Measurements from ENCODE around the gene SMLR1. TPM values are rescaled to one million over a fixed set of nuclear protein-coding genes. Genes with fewer than 3 reads are reported as not detected.

The SMLR1 gene
- total and polyA plus RNA-seq, 2 experiments from 2014 or later: not detected

GRCh38 chr6:130864344-130864743, 37.1 kb downstream of the SMLR1 start:
- H3K27me3 ChIP-seq (replicated peaks; ENCODE audit: insufficient read depth): no peaks in the 10 kb centered on the region
- in situ Hi-C loops (cut with MboI): no loop called here
- no peak for TF ChIP-seq EZH2 (IDR thresholded peaks at IDR 0.05; ENCODE audit: insufficient read depth, poor library complexity, severe bottlenecking)
- TF ChIP-seq EZH2phosphoT487 (IDR thresholded peaks at IDR 0.05; ENCODE audit: insufficient read depth, low read depth): no peak
- no peak for DNase-seq
- H3K4me1 ChIP-seq (ENCODE audit: insufficient read depth): no peaks in the 10 kb centered on the region
- H3F3A ChIP-seq (ENCODE audit: insufficient read depth): no peaks in the 10 kb centered on the region
- no peak overlapping the region for H3K9ac ChIP-seq
- H3K9me2 ChIP-seq (ENCODE audit: insufficient read depth): no peaks in the 10 kb centered on the region
- no peaks in the 10 kb centered on the region for H4K20me1 ChIP-seq (ENCODE audit: insufficient read depth)
- H3K9me3 ChIP-seq (ENCODE audit: low read depth): no peaks in the 10 kb centered on the region
- H3K4me3 ChIP-seq: no peak overlapping the region
- H3K27ac ChIP-seq: no peak overlapping the region
- H2AFZ ChIP-seq: no peak overlapping the region
- 96 to 97% methylated on average over 11 of the region's 11 CpGs for WGBS, 2 experiments (ENCODE audit: low coverage in 1 of 2, low lambda C conversion rate in 2 of 2, missing lambda C conversion rate in 2 of 2)
- 0 out of 2 replicates have a peak, but pooled peaks cover 6% of the 10 kb centered on the region for H3K36me3 ChIP-seq (ENCODE audit: low read depth)
- H3K4me2 ChIP-seq (ENCODE audit: unreplicated experiment): no peak overlapping the region
- no peaks in the 10 kb centered on the region for H3K79me2 ChIP-seq (ENCODE audit: insufficient read depth)

GRCh38 chr6:130865793-130866192, 38.6 kb downstream of the SMLR1 start:
- no peak overlapping the region for H2AFZ ChIP-seq
- 0 out of 2 replicates have a peak, but pooled peaks cover 6% of the 10 kb centered on the region for H3K36me3 ChIP-seq (ENCODE audit: low read depth)
- no peak overlapping the region for H3K4me3 ChIP-seq
- no peaks in the 10 kb centered on the region for H3K27me3 ChIP-seq (replicated peaks; ENCODE audit: insufficient read depth)
- TF ChIP-seq EZH2phosphoT487 (IDR thresholded peaks at IDR 0.05; ENCODE audit: insufficient read depth, low read depth) (no peak), EZH2 (IDR thresholded peaks at IDR 0.05; ENCODE audit: insufficient read depth, poor library complexity, severe bottlenecking) (no peak)
- H3K4me2 ChIP-seq (ENCODE audit: unreplicated experiment): no peak overlapping the region
- no peaks in the 10 kb centered on the region for H4K20me1 ChIP-seq (ENCODE audit: insufficient read depth)
- DNase-seq: no peak
- H3K9me2 ChIP-seq (ENCODE audit: insufficient read depth): no peaks in the 10 kb centered on the region
- 98% methylated on average over 4 of the region's 4 CpGs for WGBS, 2 experiments (ENCODE audit: low coverage in 1 of 2, low lambda C conversion rate in 2 of 2, missing lambda C conversion rate in 2 of 2)
- H3F3A ChIP-seq (ENCODE audit: insufficient read depth): no peaks in the 10 kb centered on the region
- H3K27ac ChIP-seq: no peak overlapping the region
- in situ Hi-C loops (cut with MboI): no loop called here
- H3K9ac ChIP-seq: no peak overlapping the region
- H3K9me3 ChIP-seq (ENCODE audit: low read depth): no peaks in the 10 kb centered on the region
- no peaks in the 10 kb centered on the region for H3K4me1 ChIP-seq (ENCODE audit: insufficient read depth)
- H3K79me2 ChIP-seq (ENCODE audit: insufficient read depth): no peaks in the 10 kb centered on the region

DNA sequence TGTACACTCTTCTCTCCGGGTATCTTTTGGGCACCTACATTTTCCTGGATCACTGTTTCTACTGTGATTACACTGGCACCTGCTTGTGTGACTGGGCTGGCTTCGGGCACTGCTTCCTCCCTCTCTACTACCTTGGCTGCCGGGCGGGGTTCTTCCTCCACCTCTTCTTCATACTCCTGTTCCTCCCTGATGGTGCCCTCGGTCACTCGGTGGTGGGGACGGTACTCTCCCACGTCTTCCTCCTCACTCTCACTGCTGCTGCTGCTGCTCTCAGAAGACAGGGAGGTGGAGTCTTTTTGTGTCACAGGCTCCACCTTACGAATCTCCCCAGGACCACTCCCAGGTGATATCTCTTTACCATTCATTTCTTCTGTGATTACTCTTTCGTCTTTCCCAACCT, 42.5 kb downstream of the SMLR1 start:
- H3K9me3 ChIP-seq (ENCODE audit: low read depth): no peaks in the 10 kb centered on the region
- H4K20me1 ChIP-seq (ENCODE audit: insufficient read depth): no peaks in the 10 kb centered on the region
- H3K9ac ChIP-seq: no peak overlapping the region
- 93 to 94% methylated on average over 10 of the region's 10 CpGs for WGBS, 2 experiments (ENCODE audit: low coverage in 1 of 2, low lambda C conversion rate in 2 of 2, missing lambda C conversion rate in 2 of 2)
- in situ Hi-C loops (cut with MboI): no loop called here
- no peaks in the 10 kb centered on the region for H3K36me3 ChIP-seq (ENCODE audit: low read depth)
- no peaks in the 10 kb centered on the region for H3K79me2 ChIP-seq (ENCODE audit: insufficient read depth)
- DNase-seq: no peak
- no peaks in the 10 kb centered on the region for H3K9me2 ChIP-seq (ENCODE audit: insufficient read depth)
- H2AFZ ChIP-seq: no peak overlapping the region
- TF ChIP-seq EZH2phosphoT487 (IDR thresholded peaks at IDR 0.05; ENCODE audit: insufficient read depth, low read depth) (no peak), EZH2 (IDR thresholded peaks at IDR 0.05; ENCODE audit: insufficient read depth, poor library complexity, severe bottlenecking) (no peak)
- no peak overlapping the region for H3K4me3 ChIP-seq
- no peak overlapping the region for H3K4me2 ChIP-seq (ENCODE audit: unreplicated experiment)
- no peaks in the 10 kb centered on the region for H3K27me3 ChIP-seq (replicated peaks; ENCODE audit: insufficient read depth)
- no peaks in the 10 kb centered on the region for H3K4me1 ChIP-seq (ENCODE audit: insufficient read depth)
- H3K27ac ChIP-seq: no peak overlapping the region
- H3F3A ChIP-seq (ENCODE audit: insufficient read depth): no peaks in the 10 kb centered on the region

DNA sequence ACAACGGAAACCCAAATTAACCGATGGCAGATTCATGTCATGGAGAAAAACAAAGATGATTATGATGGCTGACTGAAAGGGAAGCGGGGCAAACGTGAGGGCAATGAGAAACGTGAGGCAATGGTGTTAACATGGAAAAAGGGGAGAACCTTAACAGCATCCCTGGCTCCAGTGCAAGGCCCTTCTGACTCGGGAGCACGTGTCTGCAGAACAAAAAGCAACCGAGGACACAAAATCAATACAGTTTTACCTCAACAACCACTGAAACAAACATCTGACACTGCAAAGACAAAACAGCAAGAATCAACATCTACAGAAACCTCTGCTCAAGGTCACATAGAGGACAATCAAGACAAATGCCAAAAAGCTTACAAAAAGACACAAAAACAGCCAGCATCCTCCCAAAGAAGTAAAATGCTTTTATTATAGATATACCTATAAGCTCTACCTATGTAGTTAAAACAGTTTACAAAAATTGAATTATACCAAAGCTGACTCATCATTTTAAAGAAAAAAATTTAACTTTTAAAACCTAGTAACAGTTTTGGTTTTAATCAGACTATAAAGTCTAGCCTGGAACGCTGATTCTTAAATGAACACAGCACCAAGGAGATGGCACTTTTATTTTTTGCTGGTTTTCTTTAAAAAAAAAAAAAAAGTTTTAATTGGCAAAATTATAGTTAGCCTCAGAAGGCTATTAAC, 43.1 kb downstream of the SMLR1 start:
- H3K4me1 ChIP-seq (ENCODE audit: insufficient read depth): no peaks in the 10 kb centered on the region
- H3K4me2 ChIP-seq (ENCODE audit: unreplicated experiment): no peak overlapping the region
- H4K20me1 ChIP-seq (ENCODE audit: insufficient read depth): no peaks in the 10 kb centered on the region
- H3F3A ChIP-seq (ENCODE audit: insufficient read depth): no peaks in the 10 kb centered on the region
- no peak for DNase-seq
- H3K79me2 ChIP-seq (ENCODE audit: insufficient read depth): no peaks in the 10 kb centered on the region
- WGBS, 2 experiments (ENCODE audit: low coverage in 1 of 2, low lambda C conversion rate in 2 of 2, missing lambda C conversion rate in 2 of 2): 85 to 88% methylated on average over 9 of the region's 9 CpGs
- no peaks in the 10 kb centered on the region for H3K36me3 ChIP-seq (ENCODE audit: low read depth)
- no peak for TF ChIP-seq EZH2 (IDR thresholded peaks at IDR 0.05; ENCODE audit: insufficient read depth, poor library complexity, severe bottlenecking)
- no peak for TF ChIP-seq EZH2phosphoT487 (IDR thresholded peaks at IDR 0.05; ENCODE audit: insufficient read depth, low read depth)
- no peak overlapping the region for H3K27ac ChIP-seq
- no peaks in the 10 kb centered on the region for H3K9me2 ChIP-seq (ENCODE audit: insufficient read depth)
- no peak overlapping the region for H2AFZ ChIP-seq
- in situ Hi-C loops (cut with MboI): no loop called here
- H3K4me3 ChIP-seq: no peak overlapping the region
- no peaks in the 10 kb centered on the region for H3K9me3 ChIP-seq (ENCODE audit: low read depth)
- no peak overlapping the region for H3K9ac ChIP-seq
- H3K27me3 ChIP-seq (replicated peaks; ENCODE audit: insufficient read depth): no peaks in the 10 kb centered on the region
